ENCODE measurements around the gene PARN.
"Not testable (repeated sequence)": the region's sequence is repeated elsewhere in the genome, so short reads cannot be mapped to it uniquely, and the experiment has no call there.

PARN gene

GRCh38 chr16:14472357-14472756, 157.7 kb downstream of the PARN start:
- no peak for DNase-seq (ENCODE audit: low read depth)

- no peak for DNase-seq (ENCODE audit: low read depth)
These were observed 159.3 kb downstream of the PARN start for GRCh38 chr16:14470788-14471187.

- no peak for DNase-seq (ENCODE audit: low read depth)
These were observed 164.3 kb downstream of the PARN start for GRCh38 chr16:14465799-14466198.

GRCh38 chr16:14464796-14465195, 165.3 kb downstream of the PARN start:
- no peak for DNase-seq (ENCODE audit: low read depth)

DNA sequence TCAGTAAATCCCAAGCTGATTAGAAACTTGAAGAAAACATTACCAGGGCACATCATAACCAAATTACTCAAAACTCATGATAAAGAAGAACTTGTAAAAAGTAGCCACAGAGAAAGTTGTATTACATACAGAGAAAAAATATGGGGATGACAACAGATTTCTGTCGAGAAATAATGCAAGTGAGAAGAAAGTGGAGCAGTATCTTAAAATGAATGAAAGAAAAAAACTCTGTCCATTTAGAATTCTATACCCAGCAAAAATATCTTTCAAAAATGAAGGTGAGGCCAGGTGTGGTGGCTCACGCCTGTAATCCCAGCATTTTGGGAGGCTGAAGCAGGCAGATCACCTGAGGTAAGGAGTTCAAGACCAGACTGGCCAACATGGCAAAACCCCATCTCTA, 165.9 kb downstream of the PARN start:
- DNase-seq (ENCODE audit: low read depth) = no peak

- no peak for DNase-seq (ENCODE audit: low read depth)
These were observed 167.2 kb downstream of the PARN start for GRCh38 chr16:14462811-14463210.

DNA sequence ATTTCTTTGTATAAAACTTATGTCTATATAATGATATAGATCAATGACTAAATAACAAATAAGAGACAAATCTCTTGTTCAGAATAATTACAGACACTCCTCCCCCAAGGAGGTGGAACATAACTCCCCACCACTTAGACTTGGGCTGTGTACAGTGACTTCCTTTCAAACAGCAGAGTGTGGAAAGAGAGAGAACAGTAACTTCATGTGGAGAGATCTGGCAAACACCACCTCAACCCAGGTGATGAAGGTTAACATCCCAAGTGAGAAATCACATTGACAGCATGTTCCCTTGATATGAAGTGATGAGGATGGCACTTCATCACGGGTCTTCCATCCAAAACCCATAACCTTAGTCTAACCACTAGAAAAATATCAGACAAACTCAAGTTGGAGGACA, 169.3 kb downstream of the PARN start:
- DNase-seq (ENCODE audit: low read depth) = no peak

- DNase-seq (ENCODE audit: low read depth) = no peak
These were observed 171.5 kb downstream of the PARN start for GRCh38 chr16:14458576-14458975.

- DNase-seq (ENCODE audit: low read depth) = no peak
These were observed 173.1 kb downstream of the PARN start for GRCh38 chr16:14456793-14457481.

DNA sequence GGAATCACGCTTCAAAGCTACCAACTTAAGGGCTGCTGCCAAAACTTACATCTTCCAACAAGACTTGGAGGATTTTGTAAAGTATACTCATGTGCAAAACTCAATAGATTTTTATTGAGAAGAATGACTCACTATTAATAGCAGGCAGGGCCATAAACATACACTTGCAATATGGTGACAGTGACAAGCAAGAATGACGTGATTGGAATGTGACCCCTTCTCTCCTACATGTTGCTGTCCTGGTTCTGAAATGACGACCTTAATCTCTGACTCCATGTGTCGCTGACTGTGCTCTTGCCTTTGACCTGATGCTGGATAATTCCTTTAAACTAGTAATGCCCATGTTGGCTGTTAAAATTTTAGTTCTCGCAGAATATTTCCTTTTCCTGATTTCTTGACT, 174.5 kb downstream of the PARN start:
- no peak for DNase-seq (ENCODE audit: low read depth)

DNA sequence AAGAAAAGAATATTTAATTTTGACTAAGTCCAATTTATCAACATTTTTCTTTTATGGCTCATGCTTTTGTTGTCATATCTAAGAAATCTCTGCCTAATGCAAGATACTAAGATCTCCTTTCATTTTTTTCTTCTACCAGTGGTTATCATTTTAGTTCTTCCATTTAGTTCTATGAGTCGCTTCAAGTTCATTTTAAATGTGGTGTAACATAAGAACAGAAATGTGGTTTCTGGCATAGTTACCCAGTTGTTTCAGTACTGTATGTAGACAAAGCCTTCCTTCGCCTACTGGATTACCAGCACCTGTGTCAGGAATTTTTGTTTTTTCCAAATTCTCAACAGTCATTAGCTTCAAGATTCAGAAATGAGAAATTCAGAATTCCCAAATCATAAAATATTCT, 175.7 kb downstream of the PARN start:
- no peak for DNase-seq (ENCODE audit: low read depth)

DNA sequence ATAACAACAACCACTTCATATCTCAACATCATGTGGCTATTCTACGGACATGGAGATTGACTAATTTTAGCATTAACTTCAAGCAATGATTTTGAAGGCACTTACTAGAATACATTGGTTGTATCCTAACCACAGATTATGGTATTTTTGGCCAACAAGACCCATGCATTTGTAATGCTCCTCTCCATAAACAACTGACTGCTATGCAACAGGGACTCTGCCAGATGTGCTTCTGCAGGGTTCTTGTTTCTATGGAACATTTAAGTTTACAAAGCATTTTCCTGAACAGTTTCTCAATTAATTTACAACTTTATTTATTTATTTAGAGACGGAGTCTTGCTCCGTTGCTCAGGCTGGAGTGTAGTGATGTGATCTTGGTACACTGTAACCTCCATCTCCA, 178.0 kb downstream of the PARN start:
- DNase-seq (ENCODE audit: low read depth) = no peak

GRCh38 chr16:14450846-14451245, 179.2 kb downstream of the PARN start:
- no peak for DNase-seq (ENCODE audit: low read depth)

- no peak for DNase-seq (ENCODE audit: low read depth)
These were observed 180.1 kb downstream of the PARN start for GRCh38 chr16:14449790-14450480.

GRCh38 chr16:14449334-14449733, 180.7 kb downstream of the PARN start:
- DNase-seq (ENCODE audit: low read depth) = no peak

DNA sequence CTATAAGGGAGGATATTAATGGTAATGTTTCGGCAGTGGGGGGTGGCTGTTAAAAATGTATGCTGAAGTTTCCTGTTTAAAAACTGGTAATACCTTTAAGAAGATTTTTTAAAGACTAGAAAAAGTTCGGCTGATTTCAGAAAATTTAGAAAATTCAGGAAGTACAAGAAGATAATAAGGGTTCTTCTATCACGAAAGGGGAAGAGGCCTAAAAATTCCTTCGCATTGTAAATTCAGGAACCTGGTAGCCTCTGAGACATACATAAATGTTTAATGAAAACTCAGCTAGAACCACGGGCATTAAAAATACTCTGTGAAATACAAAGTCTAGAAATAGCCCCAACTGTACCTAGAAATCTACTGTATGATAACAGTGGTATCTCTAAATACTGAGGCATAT, 181.2 kb downstream of the PARN start:
- DNase-seq (ENCODE audit: low read depth) = no peak

DNA sequence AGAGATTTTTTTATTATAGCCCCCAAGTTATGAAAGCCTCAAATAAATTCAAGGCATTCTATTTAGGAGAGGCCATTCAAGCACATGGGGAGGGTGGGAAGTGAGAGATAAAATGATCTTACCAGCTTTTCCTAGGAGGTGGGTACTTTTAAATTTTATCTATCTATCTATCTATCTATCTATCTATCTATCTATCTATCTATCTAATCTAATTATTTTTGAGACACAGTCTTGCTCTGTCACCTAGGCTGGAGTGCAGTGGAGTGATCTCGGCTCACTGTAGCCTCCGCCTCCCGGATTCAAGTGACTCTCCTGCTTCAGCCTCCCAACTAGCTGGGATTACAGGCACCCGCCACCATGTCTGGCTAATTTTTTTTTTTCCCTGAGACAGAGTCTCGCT, 182.3 kb downstream of the PARN start:
- no peak for DNase-seq (ENCODE audit: low read depth)

DNA sequence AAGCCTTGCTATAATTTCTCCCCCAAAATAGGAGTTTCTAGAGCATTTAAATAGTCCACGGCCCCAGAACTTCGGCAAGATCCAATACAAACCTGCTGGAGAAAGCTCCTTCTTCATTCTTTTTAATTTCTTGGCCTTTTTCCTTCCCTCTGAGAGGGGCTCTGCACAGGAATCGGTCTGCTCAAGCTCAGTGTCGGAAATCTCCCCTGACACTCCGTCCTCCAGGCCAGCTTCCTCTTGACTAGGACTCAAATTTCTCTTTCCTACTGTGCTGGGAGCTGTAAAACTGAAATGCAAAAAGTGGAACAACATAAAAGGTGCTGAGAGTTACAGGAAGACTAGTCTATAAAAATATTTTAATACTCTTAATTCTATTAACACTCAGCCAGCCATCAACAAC, 183.3 kb downstream of the PARN start:
- no peak for DNase-seq (ENCODE audit: low read depth)

DNA sequence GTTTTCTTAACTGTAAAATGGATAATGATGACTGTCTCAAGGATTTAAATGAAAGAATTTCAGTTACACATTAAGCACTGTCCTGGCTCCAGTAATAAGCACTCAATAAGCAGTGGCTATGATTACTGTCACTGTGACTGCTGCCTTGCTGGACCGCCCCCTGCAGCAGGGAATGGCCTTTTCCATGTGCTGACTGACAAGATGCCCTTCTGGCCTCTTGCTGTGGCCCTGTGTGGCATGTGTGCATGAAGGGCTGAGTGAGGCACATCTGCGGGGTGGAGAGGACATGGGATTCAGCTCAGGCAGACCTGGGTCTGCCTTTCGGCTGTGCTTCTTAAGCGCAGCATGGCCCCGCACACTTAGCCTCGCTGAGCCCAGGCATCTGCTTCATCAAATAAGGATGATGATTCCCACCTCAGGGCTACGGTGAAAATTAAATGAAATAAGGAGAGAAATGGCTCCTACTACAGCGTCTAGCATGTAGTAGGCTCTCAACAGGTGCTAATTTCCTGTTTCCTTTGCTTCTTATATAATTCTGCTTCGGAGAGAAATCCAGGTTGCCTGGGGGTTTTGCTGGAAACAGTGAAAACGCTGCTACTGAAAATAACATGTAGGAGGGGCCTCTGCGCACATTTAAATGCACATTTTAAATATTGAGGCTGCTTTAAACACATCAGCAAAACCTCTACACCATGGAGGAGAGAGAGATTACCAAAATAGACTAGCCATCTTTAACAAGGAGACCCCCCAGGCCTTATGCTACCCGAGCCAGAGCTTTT, 183.9 kb downstream of the PARN start:
- no peak for DNase-seq (ENCODE audit: low read depth)

DNA sequence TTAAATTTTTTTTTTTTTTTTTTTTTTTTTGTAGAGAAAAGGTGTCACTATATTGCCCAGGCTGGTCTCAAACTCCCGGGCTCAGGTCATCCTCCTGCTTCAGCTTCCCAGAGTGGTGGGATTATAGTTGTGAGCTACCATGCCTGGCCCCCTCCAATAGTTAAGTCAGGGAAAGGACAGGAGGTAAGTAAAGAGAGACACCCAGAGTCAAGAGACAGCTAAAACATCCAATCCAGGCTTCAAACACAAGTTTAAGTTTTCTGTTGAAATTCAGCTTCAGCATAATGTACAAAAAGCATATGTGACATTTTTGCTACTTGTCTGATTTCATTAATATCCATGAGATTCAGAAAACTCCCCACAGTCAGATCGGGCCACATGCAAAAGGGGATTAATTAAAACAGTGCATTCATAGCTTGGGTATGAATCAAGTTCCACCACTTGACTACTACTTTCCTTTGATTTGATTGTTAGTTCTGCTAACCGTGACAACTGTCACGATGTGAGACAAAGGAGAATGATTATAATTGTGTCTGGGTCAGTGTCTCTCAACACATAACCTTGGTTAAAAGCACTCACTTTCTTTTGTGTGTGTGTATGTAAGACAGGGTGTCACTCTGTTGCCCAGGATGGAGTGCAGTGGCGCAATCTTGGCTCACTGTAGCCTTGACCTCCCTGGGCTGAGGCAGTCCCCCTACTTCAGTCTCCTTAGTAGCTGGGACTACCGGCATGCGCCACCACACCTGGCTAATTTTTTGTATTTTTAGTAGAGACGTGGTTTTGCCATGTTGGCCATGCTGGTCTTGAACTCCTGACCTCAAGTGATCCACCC, 184.9 kb downstream of the PARN start:
- DNase-seq (ENCODE audit: low read depth) = no peak

DNA sequence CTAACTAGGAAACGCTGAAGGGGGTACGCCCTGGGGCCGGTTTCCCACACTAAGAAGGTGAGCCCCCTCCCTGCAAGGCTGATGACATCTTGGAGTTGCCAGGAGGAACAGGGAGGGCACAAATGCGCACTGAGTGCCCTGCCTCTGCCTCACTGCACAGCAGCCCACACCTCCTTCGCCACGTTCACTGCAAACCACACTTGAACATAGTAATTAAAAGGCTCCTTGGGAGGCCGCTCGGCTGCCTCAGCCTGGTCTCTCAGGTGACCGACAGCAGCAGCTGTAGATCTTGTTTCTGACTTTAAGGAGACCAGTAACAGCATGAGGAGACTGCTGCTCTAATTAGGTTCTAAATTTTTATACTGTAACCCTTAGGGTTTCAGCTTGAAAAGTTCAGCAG, 188.5 kb downstream of the PARN start:
- DNase-seq (ENCODE audit: low read depth) = not testable (repeated sequence)

DNA sequence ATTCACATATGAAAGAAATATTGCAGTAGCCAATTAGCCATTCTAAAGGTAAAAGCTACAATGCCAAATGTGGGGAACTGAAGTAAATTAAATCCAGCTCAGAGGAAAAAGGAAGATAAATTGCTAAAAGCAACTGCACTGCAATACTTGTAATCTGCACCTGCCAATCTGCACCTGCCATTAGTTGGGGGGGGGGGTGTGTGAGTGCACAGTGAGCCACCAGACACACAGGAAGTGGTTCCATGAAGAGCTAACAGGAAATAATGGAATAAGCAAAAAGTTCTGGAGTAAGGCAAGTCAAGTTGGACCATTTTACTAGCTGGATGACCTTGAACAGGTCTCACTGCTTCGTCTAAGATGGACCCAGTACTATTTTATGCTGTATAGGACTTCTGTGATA, 191.8 kb downstream of the PARN start:
- DNase-seq (ENCODE audit: low read depth) = no peak
